HG03064 (cell line): ENCODE measurements around the gene ITGA11.

ENCODE experiments used
- ATAC-seq: cut with Tn5 transposase; IDR thresholded peaks from one replicate; pipeline ENCODE4 v1.9.1; 2021; ENCODE audit warnings: low read depth; ENCODE audit not compliant: unreplicated experiment

The ITGA11 gene

DNA sequence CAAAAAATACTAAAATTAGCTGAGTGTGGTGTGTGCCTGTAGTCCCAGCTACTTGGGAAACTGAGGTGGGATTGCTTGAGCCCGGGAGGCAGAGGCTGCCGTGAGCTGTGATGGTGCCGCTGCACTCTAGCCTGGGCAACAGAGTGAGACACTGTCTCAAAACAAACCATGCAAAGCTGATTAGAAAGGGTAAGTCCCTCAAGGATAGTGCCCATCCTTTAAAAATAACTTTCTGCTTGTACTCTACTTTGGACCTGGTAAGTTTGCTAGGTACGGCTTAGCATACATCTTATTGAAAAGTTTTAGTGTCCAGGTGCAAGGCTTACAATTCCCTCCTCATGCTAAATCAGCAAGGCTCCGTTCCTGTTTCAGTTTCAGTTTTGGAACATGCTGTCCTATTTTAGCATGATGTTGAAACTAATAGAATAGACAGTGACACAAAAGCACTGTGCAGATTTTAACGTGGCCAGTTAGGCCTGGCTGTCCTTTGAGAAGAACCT is 133.0 kb downstream of the ITGA11 start:
- ATAC-seq = peak; percentile 92

DNA sequence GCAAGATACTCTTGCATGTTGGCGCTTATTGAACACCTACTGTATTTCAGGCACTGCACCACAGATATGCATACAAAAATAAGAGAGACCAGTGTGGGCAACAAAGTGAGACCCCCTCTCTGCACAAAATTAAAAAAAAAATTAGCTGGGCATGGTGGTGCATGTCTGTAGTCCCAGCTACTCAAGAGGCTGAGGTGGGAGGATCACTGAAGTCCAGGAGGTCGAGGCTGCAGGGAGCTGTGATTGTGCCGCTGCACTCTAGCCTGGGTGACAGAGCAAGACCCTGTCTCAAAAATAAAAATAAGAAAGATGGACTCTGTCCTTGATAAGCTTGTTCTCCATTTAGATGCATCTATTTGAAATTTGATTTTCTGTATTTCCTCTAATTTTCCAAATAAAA is 133.6 kb downstream of the ITGA11 start:
- no peak for ATAC-seq

DNA sequence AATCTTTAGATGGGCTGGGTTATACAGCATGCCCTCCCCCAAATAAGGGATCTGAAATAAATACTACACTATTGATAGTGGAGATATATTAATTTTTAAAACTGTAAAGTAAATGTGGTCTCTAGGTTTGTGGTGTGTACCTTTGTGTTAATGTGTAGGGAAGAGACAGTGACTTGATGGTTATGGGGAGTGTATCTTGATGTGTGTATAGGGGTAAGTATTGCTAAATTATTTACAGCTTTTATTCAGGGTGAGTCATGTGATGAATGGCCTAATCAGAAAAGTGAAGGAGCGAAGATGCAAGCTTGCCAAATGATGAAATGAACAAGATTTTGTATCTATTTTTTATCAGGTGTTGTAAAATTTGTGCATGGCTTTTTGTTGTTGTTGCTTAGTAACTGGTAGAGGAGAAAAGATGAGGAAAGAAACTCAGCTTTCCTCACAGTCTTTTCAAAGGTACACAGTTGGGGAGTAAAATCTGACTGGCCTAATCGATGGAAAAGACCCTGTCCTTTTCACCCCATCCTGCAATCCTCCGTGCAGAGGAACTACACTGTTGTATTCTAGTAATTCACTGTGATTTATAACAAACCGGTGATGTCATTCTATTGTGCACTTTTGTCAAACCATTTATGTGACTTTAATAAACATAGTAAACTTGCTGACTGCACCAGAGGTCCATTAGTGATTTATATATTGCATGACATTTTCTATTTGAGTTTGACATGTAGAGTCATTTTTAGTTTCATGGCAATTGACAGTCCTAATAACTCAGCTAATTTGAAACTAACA is 136.8 kb downstream of the ITGA11 start:
- no peak for ATAC-seq

DNA sequence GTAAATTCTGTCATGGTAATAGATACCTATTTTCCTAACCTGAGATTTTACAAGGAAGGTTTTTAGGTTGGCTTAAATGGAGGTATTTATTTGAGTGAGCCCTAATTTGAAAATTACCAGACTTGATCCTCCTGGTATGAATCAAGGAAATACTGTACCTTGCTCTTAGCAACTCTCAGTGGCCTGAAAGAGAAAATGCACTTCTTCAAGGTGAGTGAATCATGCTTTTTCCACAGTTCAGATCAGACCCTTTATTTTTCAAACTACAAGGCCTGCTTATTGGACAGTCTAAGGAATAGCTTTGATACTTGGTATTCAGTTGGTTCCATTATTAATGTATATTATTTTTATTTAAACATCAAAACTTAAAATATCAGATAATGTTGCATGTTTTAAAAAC is 139.0 kb downstream of the ITGA11 start:
- no peak for ATAC-seq

DNA sequence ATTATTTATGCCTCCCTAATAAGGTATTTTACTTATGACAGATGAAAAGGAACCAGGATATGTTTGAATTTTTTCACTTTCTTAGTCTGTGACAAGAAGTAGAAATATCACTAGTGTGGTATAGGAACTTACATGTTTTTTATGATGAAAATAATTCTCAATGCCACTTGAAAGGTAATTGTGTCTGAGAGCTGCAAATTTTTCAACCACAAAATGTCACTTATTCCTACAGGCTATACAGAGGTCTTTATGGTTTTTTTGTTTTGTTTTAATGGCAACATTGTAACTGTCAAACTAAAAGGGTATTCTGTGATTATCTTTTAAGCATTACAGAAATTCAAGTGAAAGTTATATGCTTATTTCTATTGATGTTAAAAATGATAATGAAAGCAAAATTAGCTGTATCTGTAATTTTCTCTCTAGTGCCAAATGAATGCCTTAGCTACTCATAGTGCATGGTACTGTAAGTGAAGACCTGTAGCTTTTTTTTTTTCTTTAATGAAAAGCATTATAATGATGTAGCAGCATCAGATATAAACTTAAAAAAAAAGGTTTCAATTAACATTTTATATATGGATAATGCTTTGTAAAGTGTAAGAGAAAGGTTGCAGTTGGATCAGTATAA is 139.7 kb downstream of the ITGA11 start:
- ATAC-seq = no peak

DNA sequence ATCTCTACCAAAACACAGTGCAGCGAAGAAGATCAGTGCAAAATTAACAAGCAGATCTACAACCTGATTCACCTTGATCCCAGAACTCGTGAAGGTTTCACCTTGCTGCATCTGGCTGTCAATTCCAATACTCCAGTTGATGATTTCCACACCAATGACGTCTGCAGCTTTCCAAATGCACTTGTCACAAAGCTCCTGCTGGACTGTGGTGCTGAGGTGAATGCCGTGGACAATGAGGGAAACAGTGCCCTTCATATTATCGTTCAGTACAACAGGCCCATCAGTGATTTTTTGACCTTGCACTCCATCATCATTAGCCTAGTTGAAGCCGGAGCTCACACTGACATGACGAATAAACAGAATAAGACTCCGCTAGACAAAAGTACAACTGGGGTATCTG is 141.2 kb downstream of the ITGA11 start:
- ATAC-seq = no peak

DNA sequence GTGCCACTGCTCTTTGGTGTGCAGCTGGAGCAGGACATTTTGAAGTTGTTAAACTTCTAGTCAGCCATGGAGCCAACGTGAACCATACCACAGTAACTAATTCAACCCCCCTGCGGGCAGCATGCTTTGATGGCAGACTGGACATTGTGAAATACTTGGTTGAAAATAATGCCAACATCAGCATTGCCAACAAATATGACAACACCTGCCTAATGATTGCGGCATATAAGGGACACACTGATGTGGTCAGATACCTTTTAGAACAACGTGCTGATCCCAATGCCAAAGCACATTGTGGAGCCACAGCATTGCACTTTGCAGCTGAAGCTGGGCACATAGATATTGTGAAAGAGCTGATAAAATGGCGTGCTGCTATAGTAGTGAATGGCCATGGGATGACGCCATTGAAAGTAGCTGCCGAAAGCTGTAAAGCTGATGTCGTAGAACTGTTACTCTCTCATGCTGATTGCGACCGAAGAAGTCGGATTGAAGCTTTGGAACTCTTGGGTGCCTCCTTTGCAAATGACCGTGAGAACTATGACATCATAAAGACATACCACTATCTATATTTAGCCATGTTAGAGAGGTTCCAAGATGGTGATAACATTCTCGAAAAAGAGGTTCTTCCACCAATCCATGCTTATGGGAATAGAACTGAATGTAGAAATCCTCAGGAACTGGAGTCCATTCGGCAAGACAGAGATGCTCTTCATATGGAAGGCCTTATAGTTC is 142.2 kb downstream of the ITGA11 start:
- ATAC-seq = no peak

DNA sequence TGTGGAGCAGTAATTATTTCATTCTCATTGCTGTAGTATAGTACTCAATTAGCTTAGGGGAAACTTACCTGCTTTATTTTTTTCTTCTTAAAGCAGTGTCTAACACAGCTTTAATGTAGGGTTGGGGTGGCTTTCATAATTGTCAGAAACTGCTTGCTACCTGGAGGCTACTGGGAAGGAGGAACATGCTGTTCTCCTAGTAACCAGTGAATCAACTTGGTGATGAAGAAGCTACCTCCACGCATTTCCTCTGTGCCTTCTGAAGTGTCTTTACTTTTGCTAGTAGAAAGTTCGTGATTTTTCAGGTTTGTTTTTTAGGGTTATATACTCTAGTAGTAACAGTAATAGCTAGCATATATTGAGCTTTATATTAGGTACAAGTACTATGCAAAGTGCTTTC is 142.9 kb downstream of the ITGA11 start:
- ATAC-seq = no peak

DNA sequence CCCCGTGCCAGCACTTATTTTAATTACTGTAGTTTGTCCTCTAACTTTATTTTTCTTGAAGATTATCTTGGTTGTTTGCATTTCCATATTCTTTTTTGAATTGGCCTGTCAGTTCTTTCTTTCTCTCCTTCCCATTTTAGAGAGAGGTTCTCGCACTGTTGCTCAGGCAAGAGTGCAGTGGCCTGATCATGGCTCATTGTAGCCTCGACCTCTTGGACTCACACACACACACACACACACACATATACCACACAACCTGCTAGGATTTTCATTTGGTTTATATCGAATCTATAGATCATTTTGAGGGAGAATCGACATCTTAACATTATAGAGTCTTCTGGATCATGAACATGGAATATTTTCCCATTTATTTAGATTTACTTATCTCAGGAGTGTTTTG is 145.7 kb downstream of the ITGA11 start:
- ATAC-seq = no peak

DNA sequence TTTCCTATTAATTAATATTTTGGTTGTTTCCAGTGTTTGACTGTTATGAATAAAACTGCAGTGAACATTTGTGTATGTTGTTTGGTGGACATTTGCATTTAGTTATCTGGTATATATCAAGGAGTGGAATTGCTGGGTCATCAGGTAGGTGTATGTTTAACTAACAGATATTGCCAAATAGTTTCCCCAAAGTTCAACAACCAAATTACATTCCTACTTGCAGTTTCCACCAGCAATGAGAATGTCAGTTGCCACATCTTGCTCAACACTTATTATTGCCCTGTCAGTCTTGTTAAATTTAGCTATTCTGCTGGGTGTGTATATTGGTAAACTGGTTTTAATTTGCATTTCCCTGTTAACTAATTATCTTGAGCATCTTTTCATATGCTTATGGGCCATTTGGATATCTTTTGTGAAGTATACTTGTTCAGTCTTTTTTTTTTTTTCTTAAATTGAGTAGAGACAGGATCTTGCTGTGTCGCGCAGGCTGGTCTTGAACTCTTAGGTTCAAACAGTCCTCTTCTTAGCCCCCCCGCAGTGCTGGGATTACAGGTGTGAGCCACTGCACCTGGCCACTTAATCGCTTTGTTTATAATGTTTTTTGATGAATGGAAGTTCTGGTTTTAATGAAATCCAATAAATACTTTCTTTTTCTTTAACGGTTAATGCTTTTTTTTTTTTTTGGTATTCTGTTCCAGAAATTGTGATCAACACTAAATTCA is 146.5 kb downstream of the ITGA11 start:
- no peak for ATAC-seq

DNA sequence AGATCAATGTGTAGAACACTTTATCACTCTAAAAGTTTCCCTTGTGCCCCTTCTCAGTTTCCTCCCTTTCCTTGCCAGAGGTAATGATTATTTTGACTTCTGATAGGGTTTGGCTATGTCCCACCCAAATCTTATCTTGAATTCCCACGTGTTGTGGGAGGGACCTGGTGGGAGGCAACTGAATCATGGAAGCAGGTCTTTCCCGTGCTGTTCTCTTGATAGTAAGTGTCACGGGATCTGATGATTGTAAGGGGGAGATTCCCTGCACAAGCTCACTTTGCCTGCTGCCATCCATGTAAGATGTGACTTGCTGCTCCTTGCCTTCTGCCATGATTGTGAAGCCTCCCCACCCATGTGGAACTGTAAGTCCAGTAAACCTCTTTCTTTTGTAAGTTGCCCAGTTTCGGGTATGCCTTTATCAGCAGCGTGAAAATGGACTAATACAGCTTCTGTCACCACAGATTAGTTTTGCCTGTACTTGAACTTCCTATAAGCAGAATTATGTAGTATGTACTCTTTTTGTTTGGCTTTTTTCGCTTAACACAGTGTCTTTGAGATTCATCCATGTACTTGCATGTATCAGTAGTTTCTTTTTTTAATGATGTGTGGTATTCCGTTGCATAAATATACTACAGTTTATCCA is 147.2 kb downstream of the ITGA11 start:
- ATAC-seq = no peak

DNA sequence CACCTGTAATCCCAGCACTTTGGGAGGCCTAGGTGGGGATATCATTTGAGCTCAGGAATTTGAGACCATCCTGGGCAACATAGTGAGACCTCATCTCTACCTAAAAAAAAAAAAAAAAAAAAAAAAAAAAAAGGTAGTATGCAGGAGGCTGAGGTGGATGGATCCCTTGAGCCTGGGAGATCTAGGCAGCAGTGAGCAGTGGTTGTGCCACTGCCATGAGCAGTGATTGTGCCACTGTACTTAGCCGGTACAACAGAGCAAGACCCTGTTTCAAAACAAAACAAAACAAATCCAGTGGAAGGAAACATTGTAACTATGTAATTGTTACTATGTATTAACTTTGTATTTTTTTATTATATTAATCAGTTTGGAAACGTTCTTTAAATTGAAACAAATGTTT is 148.6 kb downstream of the ITGA11 start:
- no peak for ATAC-seq

DNA sequence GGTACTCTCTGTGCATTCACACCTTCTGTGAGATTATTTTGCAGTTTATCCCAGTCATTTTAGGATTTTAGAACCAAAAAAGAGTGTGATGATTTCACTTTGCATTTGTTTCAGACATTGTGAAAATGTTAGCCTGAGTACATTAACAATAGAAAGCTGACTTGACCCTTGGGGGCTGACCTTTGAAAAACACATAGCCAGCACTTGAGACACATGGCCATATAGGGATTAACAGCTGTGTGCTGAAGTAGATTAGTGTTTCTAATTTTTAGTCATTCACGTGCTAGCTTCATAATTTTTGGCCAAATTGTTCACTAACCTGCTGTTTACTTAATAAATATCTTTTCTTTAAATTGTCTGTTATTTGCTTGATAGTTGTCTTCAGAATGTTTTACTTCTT is 151.0 kb downstream of the ITGA11 start:
- ATAC-seq = no peak

DNA sequence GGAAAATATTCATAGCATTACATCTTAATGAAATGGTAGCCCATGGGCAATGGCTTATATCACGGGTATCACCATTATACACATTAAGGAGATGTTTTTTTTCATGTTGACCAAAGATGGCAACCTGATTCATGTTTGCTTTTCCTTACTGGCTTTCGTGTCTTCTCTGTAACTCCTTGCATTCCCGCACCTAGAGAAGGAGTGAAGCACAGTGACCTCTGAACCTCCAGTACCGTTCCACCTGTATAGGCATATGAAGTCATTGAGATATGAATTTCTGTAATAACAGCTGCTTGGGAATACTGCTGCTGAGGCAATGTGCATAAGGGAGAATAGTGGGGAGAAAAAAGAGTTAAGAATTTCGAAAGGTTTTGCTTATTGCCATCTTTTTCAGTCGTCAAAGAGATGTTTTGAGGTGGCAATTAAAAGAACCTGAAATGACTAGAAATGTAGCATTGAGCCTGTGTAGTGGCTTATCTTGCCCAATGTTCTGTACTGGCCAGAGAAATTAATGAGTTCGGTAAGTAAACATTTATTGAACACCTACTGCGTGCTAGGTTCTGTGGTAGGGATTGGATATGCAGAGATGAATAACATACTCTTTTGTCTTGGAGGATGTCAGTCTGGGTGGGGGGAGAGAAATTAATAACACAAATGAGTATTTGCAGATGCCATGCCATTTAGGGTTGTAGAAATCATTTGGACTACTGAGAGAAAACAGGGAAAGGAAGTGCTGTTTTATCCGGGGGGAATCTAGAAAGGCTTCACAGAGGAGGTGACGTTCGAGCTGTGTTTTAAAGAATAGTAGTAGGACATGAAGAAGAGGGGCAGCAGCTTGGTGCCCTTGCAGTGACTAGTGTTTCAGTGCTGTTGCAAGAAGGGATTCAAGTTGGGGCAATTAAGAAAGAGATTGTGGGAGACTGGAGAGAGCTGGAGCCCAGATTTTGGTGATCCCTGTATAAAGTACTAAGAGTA is 151.9 kb downstream of the ITGA11 start:
- ATAC-seq = no peak

DNA sequence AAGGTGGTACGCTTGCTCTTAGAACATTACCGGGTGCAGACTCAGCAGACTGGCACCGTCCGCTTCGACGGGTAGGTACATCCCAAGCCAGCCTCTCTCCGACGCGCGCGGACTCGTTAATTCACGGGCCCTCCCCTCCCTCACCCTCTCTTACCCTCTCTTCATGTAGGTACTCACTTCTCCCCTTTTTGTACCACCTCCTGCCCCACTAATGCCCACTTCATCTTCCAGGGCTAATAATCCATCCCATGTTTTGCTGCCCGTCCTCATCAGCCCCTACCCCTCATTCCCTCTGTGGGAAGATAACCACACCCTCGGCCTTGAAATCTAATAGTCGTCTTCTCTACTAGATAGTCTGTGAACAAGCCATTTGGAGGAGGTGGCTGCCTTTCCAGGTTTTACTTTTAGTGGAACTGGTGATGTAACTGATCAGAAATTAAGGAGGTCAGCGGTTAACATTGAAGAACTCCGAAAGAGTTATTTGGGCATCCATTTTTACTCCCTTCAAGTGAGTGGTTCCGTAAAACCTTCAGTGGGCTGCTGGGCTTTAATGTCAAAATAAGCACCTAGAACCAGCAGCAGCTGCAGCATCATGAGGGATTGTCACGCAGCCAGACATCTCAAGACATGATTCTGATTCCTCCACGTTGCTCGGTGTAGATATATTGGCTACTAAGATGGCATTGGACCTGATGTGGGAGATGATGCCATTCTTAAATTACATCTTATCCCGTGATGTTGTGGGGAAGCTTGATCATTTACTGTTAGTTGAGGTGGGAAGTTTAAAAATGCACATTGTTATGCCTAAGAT is 153.2 kb downstream of the ITGA11 start:
- ATAC-seq = peak; percentile 18

DNA sequence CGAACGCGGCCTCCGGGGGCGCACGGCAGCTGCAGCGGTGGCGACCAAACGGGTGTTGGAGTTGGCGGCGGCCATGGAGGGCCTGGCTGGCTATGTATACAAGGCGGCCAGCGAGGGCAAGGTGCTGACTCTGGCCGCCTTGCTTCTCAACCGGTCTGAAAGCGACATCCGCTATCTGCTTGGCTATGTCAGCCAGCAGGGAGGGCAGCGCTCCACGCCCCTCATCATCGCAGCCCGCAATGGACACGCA is 153.7 kb downstream of the ITGA11 start:
- peak; percentile 44 for ATAC-seq

DNA sequence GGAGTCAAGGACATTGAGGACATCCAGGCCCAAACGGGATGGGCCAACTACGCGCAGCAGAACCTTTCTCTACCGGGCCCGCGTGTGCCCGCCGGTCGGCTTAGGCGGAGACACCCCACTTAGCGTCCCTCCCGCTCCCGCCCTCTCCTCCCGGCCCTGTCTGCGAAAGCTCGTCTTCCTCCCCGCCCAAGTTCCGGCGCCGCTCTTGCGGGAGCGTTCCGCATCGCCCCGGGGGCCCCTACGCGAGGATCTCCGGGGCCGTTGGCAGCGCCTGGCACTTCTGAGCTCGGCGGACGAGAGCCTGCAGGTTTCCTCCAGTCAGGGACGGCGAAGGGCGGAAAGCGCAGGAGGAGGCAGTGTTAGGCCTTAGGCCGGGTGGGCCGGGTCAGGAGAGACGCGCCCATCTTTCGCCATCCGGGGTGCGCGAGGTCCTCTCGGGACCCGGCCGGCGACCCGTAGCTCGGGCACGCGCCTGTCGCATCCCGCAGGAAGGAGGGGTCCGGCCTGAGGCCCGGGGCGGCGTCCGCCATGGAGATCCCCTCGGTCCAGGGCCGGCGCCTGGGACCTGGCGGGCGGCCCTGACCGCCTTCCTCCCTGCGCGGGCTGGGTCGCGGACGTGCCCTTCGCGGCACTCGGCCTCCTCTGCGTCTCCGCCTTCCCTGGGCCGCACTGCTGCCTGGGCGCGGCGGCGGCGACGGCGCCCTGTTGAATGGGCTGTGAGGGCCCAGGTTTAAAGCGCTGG is 154.2 kb downstream of the ITGA11 start, which contains the start of gene FEM1B:
TSS of gene FEM1B (plus strand) at position 143 of the 742 bp plus-strand sequence. CDS start 673 bp downstream, outside the sequence.
- peak; percentile 72 for ATAC-seq

DNA sequence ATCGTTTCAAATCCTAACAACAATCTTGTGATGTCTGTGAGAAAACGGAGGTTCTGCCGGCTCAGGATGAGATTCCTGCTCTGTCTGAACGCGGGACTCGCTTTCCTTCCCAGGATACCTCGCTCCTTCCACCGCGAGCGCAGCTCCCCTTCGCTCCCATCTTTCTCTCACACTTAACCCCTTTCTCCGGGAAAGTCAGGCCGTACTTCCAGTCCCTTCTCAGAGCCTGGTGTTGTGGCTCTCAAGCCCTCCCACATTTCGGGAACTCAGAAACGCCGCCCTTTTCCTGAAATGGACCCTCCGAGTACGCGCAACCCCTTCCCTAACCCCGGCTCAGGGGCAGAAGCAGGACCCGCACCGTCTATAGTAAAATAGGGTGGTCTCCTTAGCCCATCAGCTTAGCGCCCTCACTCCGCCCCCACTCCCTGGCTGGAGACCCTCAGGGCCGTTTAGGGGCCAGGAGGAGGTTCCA is 154.8 kb downstream of the ITGA11 start:
- no peak for ATAC-seq
